ENCODE results near the gene WDR75.
A peak's percentile ranks its signal among the peaks of the same experiment; 100 is the strongest.

WDR75 gene

DNA sequence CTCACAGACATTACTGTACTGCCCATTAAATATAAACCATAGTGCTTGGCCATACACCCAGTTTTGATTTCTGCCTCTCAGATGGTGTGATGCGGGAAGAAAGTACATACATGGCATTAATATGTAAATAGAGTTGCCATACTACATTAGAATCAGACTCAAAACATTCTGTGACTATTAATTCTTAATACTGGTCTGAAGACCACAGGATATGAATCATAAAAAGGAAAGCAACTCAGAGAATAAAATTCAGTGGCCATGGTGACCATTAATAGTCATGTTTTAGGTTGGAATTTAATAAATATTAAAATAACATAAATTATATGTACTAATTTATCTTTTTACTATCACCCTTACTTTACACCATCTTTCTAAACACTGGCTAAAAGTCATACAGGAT, 33.0 kb upstream of the WDR75 start:
- Histone ChIP-seq H3K27me3 (ENCODE audit: insufficient read depth, insufficient read length) (no peaks in the 10 kb centered on the region), H3K9me3 (ENCODE audit: insufficient read depth, low read length) (no peaks in the 10 kb centered on the region), H3K36me3 (ENCODE audit: insufficient read depth, insufficient read length, low read length) (no peaks in the 10 kb centered on the region), H3K4me1 (ENCODE audit: insufficient read depth, insufficient read length) (no peaks in the 10 kb centered on the region), H3K9ac (ENCODE audit: insufficient read length, low read depth) (no peak overlapping the region), H3K4me3 (ENCODE audit: insufficient read length, low read depth) (no peak overlapping the region)
- no peak for DNase-seq (ENCODE audit: low read depth, low spot score)
- TF ChIP-seq ZNF274 (IDR thresholded peaks at IDR 0.05; ENCODE audit: low read depth, low read length) (no peak), SUZ12 (IDR thresholded peaks at IDR 0.05; ENCODE audit: extremely low read depth, insufficient read depth, insufficient read length) (no peak), YY1 (IDR thresholded peaks at IDR 0.05; ENCODE audit: insufficient read depth, insufficient read length) (no peak)

DNA sequence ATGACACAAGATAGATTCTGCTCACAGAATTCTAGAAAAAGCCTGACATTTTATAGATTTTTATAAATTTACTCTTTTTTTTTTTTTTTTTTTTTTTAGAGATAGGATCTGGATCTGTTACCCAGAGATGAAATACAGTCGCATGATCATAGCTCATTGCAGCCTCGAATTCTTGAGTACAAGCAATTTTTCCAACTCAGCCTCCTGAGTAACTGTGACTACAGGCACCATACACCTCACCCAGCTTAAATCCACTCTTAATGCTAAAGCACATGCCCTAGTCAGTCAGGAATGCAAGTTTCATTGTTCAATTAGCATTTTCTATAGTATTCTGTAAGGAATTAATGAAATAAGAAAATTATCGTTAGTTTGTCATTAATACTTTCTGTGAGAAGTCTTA, 32.1 kb upstream of the WDR75 start:
- Histone ChIP-seq H3K9ac (ENCODE audit: insufficient read length, low read depth) (no peak overlapping the region), H3K9me3 (ENCODE audit: insufficient read depth, low read length) (no peaks in the 10 kb centered on the region), H3K36me3 (ENCODE audit: insufficient read depth, insufficient read length, low read length) (no peaks in the 10 kb centered on the region), H3K4me3 (ENCODE audit: insufficient read length, low read depth) (no peak overlapping the region), H3K27me3 (ENCODE audit: insufficient read depth, insufficient read length) (no peaks in the 10 kb centered on the region), H3K4me1 (ENCODE audit: insufficient read depth, insufficient read length) (no peaks in the 10 kb centered on the region)
- TF ChIP-seq SUZ12 (IDR thresholded peaks at IDR 0.05; ENCODE audit: extremely low read depth, insufficient read depth, insufficient read length): no peak
- TF ChIP-seq ZNF274 (IDR thresholded peaks at IDR 0.05; ENCODE audit: low read depth, low read length): no peak
- no peak for TF ChIP-seq YY1 (IDR thresholded peaks at IDR 0.05; ENCODE audit: insufficient read depth, insufficient read length)
- no peak for DNase-seq (ENCODE audit: low read depth, low spot score)

- H3K4me1 ChIP-seq (ENCODE audit: insufficient read depth, insufficient read length): no peaks in the 10 kb centered on the region
- H3K9ac ChIP-seq (ENCODE audit: insufficient read length, low read depth): no peak overlapping the region
- DNase-seq (ENCODE audit: low read depth, low spot score): no peak
- no peaks in the 10 kb centered on the region for H3K27me3 ChIP-seq (ENCODE audit: insufficient read depth, insufficient read length)
- H3K4me3 ChIP-seq (ENCODE audit: insufficient read length, low read depth): no peak overlapping the region
- TF ChIP-seq SUZ12 (IDR thresholded peaks at IDR 0.05; ENCODE audit: extremely low read depth, insufficient read depth, insufficient read length) (no peak), ZNF274 (IDR thresholded peaks at IDR 0.05; ENCODE audit: low read depth, low read length) (no peak), YY1 (IDR thresholded peaks at IDR 0.05; ENCODE audit: insufficient read depth, insufficient read length) (no peak)
- H3K9me3 ChIP-seq (ENCODE audit: insufficient read depth, low read length): no peaks in the 10 kb centered on the region
- no peaks in the 10 kb centered on the region for H3K36me3 ChIP-seq (ENCODE audit: insufficient read depth, insufficient read length, low read length)
These were observed 31.6 kb upstream of the WDR75 start for GRCh38 chr2:189409647-189410046.

DNA sequence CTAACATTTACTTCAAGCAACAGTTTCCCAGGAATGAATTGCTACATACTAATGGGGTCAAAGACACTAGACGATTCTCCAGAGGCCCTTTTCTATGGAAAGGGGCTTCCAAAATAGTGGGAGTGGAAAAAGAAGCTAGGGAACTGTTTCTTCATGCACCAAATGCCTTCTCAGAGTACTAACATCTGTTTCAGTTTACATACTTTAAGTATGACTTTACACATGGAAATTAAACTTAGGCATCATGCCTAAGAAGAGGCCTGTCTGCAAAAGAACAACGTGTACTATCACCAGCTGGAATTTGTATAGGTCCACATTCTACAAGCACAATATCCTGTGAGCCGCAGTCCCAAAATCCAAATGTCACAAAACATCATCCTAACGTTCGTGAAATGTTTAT, 29.4 kb upstream of the WDR75 start:
- Histone ChIP-seq H3K36me3 (ENCODE audit: insufficient read depth, insufficient read length, low read length) (no peaks in the 10 kb centered on the region), H3K9ac (ENCODE audit: insufficient read length, low read depth) (no peak overlapping the region), H3K4me1 (ENCODE audit: insufficient read depth, insufficient read length) (no peaks in the 10 kb centered on the region), H3K4me3 (ENCODE audit: insufficient read length, low read depth) (no peak overlapping the region), H3K9me3 (ENCODE audit: insufficient read depth, low read length) (no peaks in the 10 kb centered on the region), H3K27me3 (ENCODE audit: insufficient read depth, insufficient read length) (no peaks in the 10 kb centered on the region)
- DNase-seq (ENCODE audit: low read depth, low spot score): no peak
- no peak for TF ChIP-seq YY1 (IDR thresholded peaks at IDR 0.05; ENCODE audit: insufficient read depth, insufficient read length)
- no peak for TF ChIP-seq ZNF274 (IDR thresholded peaks at IDR 0.05; ENCODE audit: low read depth, low read length)
- no peak for TF ChIP-seq SUZ12 (IDR thresholded peaks at IDR 0.05; ENCODE audit: extremely low read depth, insufficient read depth, insufficient read length)

- Histone ChIP-seq H3K4me3 (ENCODE audit: insufficient read length, low read depth) (no peak overlapping the region), H3K4me1 (ENCODE audit: insufficient read depth, insufficient read length) (no peaks in the 10 kb centered on the region), H3K9me3 (ENCODE audit: insufficient read depth, low read length) (no peaks in the 10 kb centered on the region), H3K36me3 (ENCODE audit: insufficient read depth, insufficient read length, low read length) (no peaks in the 10 kb centered on the region), H3K9ac (ENCODE audit: insufficient read length, low read depth) (no peak overlapping the region), H3K27me3 (ENCODE audit: insufficient read depth, insufficient read length) (no peaks in the 10 kb centered on the region)
- peak; percentile 27 for DNase-seq (ENCODE audit: low read depth, low spot score)
- TF ChIP-seq SUZ12 (IDR thresholded peaks at IDR 0.05; ENCODE audit: extremely low read depth, insufficient read depth, insufficient read length): no peak
- TF ChIP-seq ZNF274 (IDR thresholded peaks at IDR 0.05; ENCODE audit: low read depth, low read length): no peak
- TF ChIP-seq YY1 (IDR thresholded peaks at IDR 0.05; ENCODE audit: insufficient read depth, insufficient read length): no peak
These were observed 28.8 kb upstream of the WDR75 start for GRCh38 chr2:189412330-189412953.

GRCh38 chr2:189413249-189413648, 28.0 kb upstream of the WDR75 start:
- Histone ChIP-seq H3K9me3 (ENCODE audit: insufficient read depth, low read length) (no peaks in the 10 kb centered on the region), H3K27me3 (ENCODE audit: insufficient read depth, insufficient read length) (no peaks in the 10 kb centered on the region), H3K9ac (ENCODE audit: insufficient read length, low read depth) (no peak overlapping the region), H3K4me1 (ENCODE audit: insufficient read depth, insufficient read length) (no peaks in the 10 kb centered on the region), H3K4me3 (ENCODE audit: insufficient read length, low read depth) (no peak overlapping the region), H3K36me3 (ENCODE audit: insufficient read depth, insufficient read length, low read length) (no peaks in the 10 kb centered on the region)
- DNase-seq (ENCODE audit: low read depth, low spot score): no peak
- TF ChIP-seq ZNF274 (IDR thresholded peaks at IDR 0.05; ENCODE audit: low read depth, low read length): no peak
- no peak for TF ChIP-seq YY1 (IDR thresholded peaks at IDR 0.05; ENCODE audit: insufficient read depth, insufficient read length)
- no peak for TF ChIP-seq SUZ12 (IDR thresholded peaks at IDR 0.05; ENCODE audit: extremely low read depth, insufficient read depth, insufficient read length)

DNA sequence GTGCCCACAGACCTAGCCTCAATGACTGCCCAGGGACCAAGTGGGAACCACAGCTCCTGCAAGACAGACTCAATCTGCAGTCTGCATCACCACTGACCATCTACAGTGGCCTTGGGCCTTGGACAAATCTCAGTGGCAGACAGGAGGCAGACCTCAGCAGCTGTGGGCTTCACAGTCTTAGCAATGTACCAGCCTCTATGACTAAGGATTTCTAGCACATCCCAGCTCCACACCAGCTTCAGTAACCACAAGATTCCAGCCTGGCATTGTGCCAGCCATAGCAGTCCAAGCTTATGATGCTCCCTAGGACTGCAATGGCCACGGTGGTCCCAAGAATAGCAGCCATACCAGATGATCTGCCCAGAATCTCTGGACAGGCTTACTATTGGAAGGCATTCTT, 19.6 kb upstream of the WDR75 start:
- Histone ChIP-seq H3K27me3 (ENCODE audit: insufficient read depth, insufficient read length) (no peaks in the 10 kb centered on the region), H3K4me1 (ENCODE audit: insufficient read depth, insufficient read length) (no peaks in the 10 kb centered on the region), H3K9ac (ENCODE audit: insufficient read length, low read depth) (no peak overlapping the region), H3K9me3 (ENCODE audit: insufficient read depth, low read length) (peaks cover 18% of the 10 kb centered on the region; the same call in 1 of the 2 replicates), H3K4me3 (ENCODE audit: insufficient read length, low read depth) (no peak overlapping the region), H3K36me3 (ENCODE audit: insufficient read depth, insufficient read length, low read length) (no peaks in the 10 kb centered on the region)
- TF ChIP-seq YY1 (IDR thresholded peaks at IDR 0.05; ENCODE audit: insufficient read depth, insufficient read length) (no peak), ZNF274 (IDR thresholded peaks at IDR 0.05; ENCODE audit: low read depth, low read length) (no peak), SUZ12 (IDR thresholded peaks at IDR 0.05; ENCODE audit: extremely low read depth, insufficient read depth, insufficient read length) (no peak)
- DNase-seq (ENCODE audit: low read depth, low spot score): no peak
